ENCODE results near the gene RPL21.
"Not testable (repeated sequence)": the region's sequence is repeated elsewhere in the genome, so short reads cannot be mapped to it uniquely, and the experiment has no call there.

RPL21 gene

DNA sequence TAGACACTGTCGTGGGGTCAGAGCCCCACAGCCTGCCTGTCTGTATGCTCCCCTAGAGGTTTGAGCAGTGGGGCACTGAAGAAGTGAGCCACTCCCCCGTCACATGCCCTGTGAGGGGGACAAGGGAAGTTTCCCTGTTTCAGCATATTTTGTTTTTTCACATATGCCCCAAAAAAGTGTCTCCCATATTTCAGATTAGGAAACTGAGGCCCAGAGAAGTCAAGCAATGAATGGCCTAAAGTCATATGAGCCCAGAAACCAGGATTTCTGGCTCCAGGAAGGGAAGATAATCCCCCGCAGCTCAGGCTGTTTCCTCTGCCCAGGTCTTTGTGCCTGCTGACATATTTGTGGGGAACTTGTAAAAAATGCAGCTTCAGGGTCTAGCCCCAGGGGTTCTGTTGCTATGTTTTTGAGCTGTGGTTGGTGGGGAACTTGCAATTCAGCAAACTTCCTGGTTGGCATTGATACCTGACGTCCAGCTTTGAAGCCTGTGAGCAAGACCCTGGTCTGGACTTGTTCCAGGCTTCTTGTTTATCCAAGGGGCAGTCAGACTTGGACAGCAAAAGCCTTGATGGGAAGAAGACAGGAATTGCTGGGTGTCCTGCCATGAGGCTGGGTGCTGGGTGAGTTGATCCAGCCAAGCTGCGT, 28.8 kb downstream of the RPL21 start:
- no peak overlapping the region for H3K27ac ChIP-seq
- TF ChIP-seq, protein P1, sequence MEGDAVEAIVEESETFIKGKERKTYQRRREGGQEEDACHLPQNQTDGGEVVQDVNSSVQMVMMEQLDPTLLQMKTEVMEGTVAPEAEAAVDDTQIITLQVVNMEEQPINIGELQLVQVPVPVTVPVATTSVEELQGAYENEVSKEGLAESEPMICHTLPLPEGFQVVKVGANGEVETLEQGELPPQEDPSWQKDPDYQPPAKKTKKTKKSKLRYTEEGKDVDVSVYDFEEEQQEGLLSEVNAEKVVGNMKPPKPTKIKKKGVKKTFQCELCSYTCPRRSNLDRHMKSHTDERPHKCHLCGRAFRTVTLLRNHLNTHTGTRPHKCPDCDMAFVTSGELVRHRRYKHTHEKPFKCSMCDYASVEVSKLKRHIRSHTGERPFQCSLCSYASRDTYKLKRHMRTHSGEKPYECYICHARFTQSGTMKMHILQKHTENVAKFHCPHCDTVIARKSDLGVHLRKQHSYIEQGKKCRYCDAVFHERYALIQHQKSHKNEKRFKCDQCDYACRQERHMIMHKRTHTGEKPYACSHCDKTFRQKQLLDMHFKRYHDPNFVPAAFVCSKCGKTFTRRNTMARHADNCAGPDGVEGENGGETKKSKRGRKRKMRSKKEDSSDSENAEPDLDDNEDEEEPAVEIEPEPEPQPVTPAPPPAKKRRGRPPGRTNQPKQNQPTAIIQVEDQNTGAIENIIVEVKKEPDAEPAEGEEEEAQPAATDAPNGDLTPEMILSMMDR (conservative IDR thresholded peaks at IDR 0.05), result no peak

DNA sequence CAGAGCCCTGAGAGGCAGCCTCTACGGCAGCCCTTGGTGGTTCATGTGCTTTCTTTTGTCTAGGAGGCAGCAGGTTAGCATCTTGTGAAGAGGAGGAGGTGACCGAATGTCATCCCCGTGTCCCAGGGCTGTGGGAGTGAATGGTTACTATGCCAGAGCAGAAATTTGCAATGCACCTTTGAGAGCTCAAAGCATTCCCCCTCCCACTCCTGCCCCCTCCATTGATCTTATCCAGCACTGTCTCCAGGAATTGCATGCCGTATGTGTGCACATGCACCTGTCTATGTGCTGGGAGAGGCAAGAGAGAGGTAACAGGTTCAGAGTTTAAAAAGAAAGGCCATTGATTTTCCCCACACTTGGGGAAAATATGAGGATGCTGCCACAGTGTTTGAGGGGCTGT, 29.5 kb downstream of the RPL21 start:
- TF ChIP-seq, protein P1 (conservative IDR thresholded peaks at IDR 0.05), result no peak
- H3K27ac ChIP-seq, result no peak overlapping the region

DNA sequence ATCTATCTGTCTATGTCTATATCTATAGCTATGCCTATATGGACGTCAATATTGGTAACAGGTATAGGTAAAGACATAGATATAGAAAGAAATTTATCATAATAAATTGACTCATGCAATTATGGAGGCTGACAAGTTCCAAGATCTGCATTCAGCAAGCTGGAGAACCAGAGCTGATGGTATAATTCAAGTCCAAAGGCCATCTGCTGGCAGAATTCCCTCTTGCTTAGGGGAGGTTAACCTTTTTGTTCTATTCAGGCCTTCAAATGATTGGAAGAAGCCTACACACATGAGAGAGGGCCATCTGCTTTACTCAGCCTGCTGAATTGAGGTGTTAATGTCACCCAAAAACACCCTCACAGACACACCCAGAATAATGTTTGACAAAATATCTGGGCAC, 30.1 kb downstream of the RPL21 start:
- TF ChIP-seq, protein P1 (conservative IDR thresholded peaks at IDR 0.05), result no peak
- no peak overlapping the region for H3K27ac ChIP-seq

DNA sequence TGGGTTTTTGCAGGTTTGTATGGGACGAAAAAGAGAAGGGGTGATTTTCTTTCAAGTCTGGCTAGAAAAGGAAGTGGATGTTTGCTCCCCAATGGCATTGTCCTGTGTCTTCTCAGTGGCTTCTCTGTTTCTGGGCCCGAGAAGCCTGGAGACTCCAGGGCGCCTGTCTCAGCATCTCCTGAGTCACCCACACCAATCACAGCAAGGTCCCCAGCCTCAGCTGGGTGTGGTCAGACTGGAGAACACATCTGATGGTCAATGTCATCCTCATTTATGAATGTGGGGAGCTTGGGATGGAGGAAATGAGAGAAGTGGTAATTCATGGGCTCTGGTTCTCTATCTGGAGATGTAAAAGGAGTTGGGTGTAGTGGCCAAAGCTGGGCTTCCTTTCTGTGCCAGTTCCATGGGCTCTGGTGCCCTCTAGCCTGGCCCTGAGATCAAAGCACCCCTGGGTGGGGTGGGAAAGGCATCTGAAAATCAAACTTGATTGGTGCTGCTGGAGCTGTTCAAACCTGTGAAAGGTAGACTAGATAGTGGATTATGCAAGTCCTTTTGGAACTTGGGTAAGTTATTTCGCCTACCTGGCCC, 32.6 kb downstream of the RPL21 start:
- TF ChIP-seq, protein P1 (conservative IDR thresholded peaks at IDR 0.05), result peak; percentile 37; the same call in 1 of the 2 replicates
- no peak overlapping the region for H3K27ac ChIP-seq

- TF ChIP-seq, protein P1 (conservative IDR thresholded peaks at IDR 0.05), result no peak
- H3K27ac ChIP-seq, result no peak overlapping the region
These were observed 37.0 kb downstream of the RPL21 start for GRCh38 chr13:27288392-27288791.

- TF ChIP-seq, protein P1 (conservative IDR thresholded peaks at IDR 0.05), result no peak
- H3K27ac ChIP-seq, result no peak overlapping the region
These were observed 37.8 kb downstream of the RPL21 start for GRCh38 chr13:27289011-27289665.

DNA sequence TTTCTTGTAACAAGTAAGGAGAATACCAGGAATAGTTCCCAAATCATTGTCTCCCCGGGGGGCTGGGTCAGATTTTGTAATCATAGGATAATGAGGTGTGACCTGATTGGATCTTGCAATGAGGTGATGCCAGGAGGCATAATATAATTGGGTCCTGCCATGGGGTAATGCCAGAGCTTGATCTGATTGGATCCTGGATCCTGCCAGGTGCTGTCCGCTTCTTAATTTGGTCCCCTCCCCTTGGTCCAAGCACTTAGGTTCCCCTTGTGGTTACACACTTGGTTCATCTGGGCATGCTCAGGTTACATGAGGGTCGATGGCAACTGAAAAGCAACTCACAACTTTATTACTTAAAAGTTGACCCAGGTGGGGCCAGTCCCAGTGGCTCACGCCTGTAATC, 39.4 kb downstream of the RPL21 start:
- TF ChIP-seq, protein P1 (conservative IDR thresholded peaks at IDR 0.05), result no peak
- no peak overlapping the region for H3K27ac ChIP-seq

- H3K27ac ChIP-seq, result not testable (repeated sequence)
These were observed 40.6 kb downstream of the RPL21 start for GRCh38 chr13:27291967-27292366.
